MCF 10A (cell line): Measurements from ENCODE around the gene SCAPER. TPM values are rescaled to one million over a fixed set of nuclear protein-coding genes. Genes with fewer than 3 reads are reported as not detected.

Experiments used
- BruUV-seq: library from RNA; stranded (reverse); fragments of 400-500 nt; replicated peaks from 2 replicates; lab custom pipeline; 2021; lab: Mats Ljungman, UMichigan
- CTCF ChIA-PET: fragments of 300-600 bp; sonication (Branson Sonifier 250); formaldehyde crosslinking; extraction: SDS; loops from one replicate; lab custom pipeline; 2021; ENCODE audit warnings: antibody characterized with exemption, inconsistent platforms; lab: Yijun Ruan, JAX
- POLR2A ChIA-PET: fragments of 300-600, 350-650 bp; sonication (Branson Sonifier 250); formaldehyde crosslinking; extraction: SDS; loops from one replicate; lab custom pipeline; 2020; ENCODE audit warnings: antibody characterized with exemption, inconsistent platforms; lab: Yijun Ruan, JAX
- DNase-seq: peaks from one replicate; pipeline ENCODE4 v3.0.0-alpha.2; 2018; ENCODE audit not compliant: unreplicated experiment
- H3K27ac Mint-ChIP-seq: one replicate; pipeline ENCODE4 v1.8.0; 2022; ENCODE audit warnings: mild to moderate bottlenecking, low read depth, mixed read lengths; ENCODE audit not compliant: unreplicated experiment
- H3K27me3 Mint-ChIP-seq: one replicate; pipeline ENCODE4 v1.8.0; 2022; ENCODE audit warnings: mixed read lengths; ENCODE audit not compliant: insufficient read depth, unreplicated experiment
- H3K36me3 Mint-ChIP-seq: one replicate; pipeline ENCODE4 v1.8.0; 2022; ENCODE audit warnings: mild to moderate bottlenecking, moderate library complexity, mixed read lengths; ENCODE audit not compliant: insufficient read depth, unreplicated experiment
- H3K4me1 Mint-ChIP-seq: one replicate; pipeline ENCODE4 v1.8.0; 2022; ENCODE audit warnings: mixed read lengths; ENCODE audit not compliant: insufficient read depth, unreplicated experiment
- H3K4me3 Mint-ChIP-seq: one replicate; pipeline ENCODE4 v1.8.0; 2022; ENCODE audit warnings: mild to moderate bottlenecking, moderate library complexity, mixed read lengths; ENCODE audit not compliant: unreplicated experiment
- H3K9me3 Mint-ChIP-seq: one replicate; pipeline ENCODE4 v1.8.0; 2022; ENCODE audit warnings: mixed read lengths; ENCODE audit not compliant: unreplicated experiment
- CTCF ChIP-seq: fragments of 200-600 bp; IDR thresholded peaks from one replicate; pipeline ENCODE4 v1.8.0; 2022; ENCODE audit warnings: antibody characterized with exemption, mild to moderate bottlenecking; ENCODE audit not compliant: unreplicated experiment
- intact Hi-C: fragments of 100-400 bp; cut with micrococcal nuclease; formaldehyde crosslinking; loops from 2 replicates; pipeline ENCODE4 v1.14.1; 2022
- total RNA-seq: library from RNA; stranded (reverse); gene quantifications from 2 replicates; pipeline ENCODE4 v1.2.3, GENCODE V29; 2022

SCAPER gene
- total RNA-seq, 1 experiment from 2014 or later: 9.5 TPM

DNA sequence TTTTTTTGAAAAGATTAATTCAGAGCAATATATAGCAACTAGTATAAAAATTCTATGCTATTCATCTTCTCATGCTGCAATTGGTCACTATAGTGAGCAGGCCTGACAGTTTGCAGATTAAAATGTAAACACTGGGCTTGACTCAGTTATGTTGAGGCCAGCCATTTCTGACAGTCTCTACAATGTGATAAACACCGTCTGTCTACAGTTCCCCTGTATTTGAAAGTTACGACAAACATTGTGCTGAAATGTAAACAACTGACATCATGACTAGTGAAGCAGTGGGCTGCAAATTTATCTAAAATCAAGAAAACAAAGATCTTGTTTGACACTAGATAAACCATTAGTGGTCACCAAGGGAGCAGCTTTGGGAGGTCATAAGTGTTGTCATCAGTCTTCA is 371.1 kb downstream of the SCAPER start:
- Mint-ChIP-seq H3K4me3 (no peak overlapping the region), H3K27me3 (no peaks in the 10 kb centered on the region), H3K4me1 (no peaks in the 10 kb centered on the region), H3K27ac (no peak overlapping the region), H3K36me3 (no peaks in the 10 kb centered on the region), H3K9me3 (no peaks in the 10 kb centered on the region)
- CTCF ChIA-PET: no interaction called here
- BruUV-seq: no TSS peak
- intact Hi-C loops: no loop called here
- no peak for TF ChIP-seq CTCF
- DNase-seq: no peak
- POLR2A ChIA-PET: no interaction called here

- intact Hi-C loops: no loop called here
- TF ChIP-seq CTCF: no peak
- peak; percentile 90 for DNase-seq
- no peaks in the 10 kb centered on the region for H3K27me3 Mint-ChIP-seq
- POLR2A ChIA-PET: no interaction called here
- CTCF ChIA-PET: interaction anchor here (0.6 kb wide), 1 partner anchor 86 kb away, joined by 3 read pairs; no protein-coding TSS in a partner anchor
- no peak overlapping the region for H3K27ac Mint-ChIP-seq
- no TSS peak for BruUV-seq
- H3K4me3 Mint-ChIP-seq: no peak overlapping the region
- no peaks in the 10 kb centered on the region for H3K4me1 Mint-ChIP-seq
- no peaks in the 10 kb centered on the region for H3K36me3 Mint-ChIP-seq
- no peaks in the 10 kb centered on the region for H3K9me3 Mint-ChIP-seq
Observed at GRCh38 chr15:76533060-76533820, 371.9 kb downstream of the SCAPER start.

DNA sequence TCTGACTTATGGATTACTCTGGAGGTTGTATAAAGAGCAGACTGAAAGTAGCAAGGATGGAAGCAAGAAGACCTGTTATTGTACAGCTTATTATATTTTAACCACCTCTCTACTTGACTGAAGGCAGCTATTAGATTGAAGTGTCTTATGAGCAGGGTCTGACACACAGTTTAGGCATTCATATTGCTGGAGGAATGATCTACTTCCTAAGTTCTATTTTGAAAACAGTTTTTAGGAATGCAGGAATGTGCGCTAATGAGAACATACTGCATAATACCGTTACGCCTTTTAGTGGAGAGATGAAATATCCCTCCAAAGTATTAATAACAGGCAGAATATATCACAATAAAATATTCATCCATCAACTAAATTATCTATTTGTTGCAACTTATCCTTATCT is 375.2 kb downstream of the SCAPER start:
- H3K27me3 Mint-ChIP-seq: no peaks in the 10 kb centered on the region
- no peak for TF ChIP-seq CTCF
- intact Hi-C loops: no loop called here
- no peak overlapping the region for H3K4me3 Mint-ChIP-seq
- ChIA-PET CTCF (interaction anchor here (0.6 to 1.1 kb wide), 2 partner anchors 9 to 312 kb away, joined by 3 read pairs; no protein-coding TSS in a partner anchor), POLR2A (no interaction called here)
- BruUV-seq: no TSS peak
- H3K9me3 Mint-ChIP-seq: no peaks in the 10 kb centered on the region
- no peaks in the 10 kb centered on the region for H3K36me3 Mint-ChIP-seq
- H3K27ac Mint-ChIP-seq: no peak overlapping the region
- H3K4me1 Mint-ChIP-seq: no peaks in the 10 kb centered on the region
- no peak for DNase-seq

DNA sequence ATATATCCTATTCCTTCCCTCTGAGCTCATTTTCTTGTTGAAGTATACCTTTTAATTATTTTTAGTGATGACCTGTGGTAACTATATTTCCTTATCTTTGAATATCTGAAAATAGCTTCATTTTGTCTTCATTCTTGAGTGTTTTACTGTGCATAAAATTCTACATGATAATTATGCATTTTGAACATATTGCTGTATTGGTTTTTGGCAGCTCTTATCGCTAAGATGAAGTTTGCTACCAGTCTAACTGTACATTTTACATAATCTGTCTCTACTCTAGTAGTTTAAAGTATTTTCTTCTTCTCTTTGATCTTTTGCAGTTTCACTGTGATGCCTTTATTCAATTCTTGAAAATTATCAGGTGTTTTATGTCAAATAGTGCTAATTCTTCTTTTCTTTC is 379.0 kb downstream of the SCAPER start:
- Mint-ChIP-seq H3K4me1 (no peaks in the 10 kb centered on the region), H3K27ac (no peak overlapping the region), H3K27me3 (no peaks in the 10 kb centered on the region), H3K4me3 (no peak overlapping the region), H3K9me3 (no peaks in the 10 kb centered on the region), H3K36me3 (no peaks in the 10 kb centered on the region)
- intact Hi-C loops: no loop called here
- CTCF ChIA-PET: interaction anchor here (0.6 to 1.2 kb wide), 3 partner anchors 10 to 290 kb away, joined by 3 read pairs; no protein-coding TSS in a partner anchor
- no peak for DNase-seq
- BruUV-seq: no TSS peak
- no peak for TF ChIP-seq CTCF
- POLR2A ChIA-PET: interaction anchor here (0.7 kb wide), 2 partner anchors 28 to 48 kb away, joined by 3 read pairs; no protein-coding TSS in a partner anchor
